GM23248 (cell line): Measurements from ENCODE around the gene SAXO1. TPM values are rescaled to one million over a fixed set of nuclear protein-coding genes. Genes with fewer than 3 reads are reported as not detected.
"Not testable (repeated sequence)": the region's sequence is repeated elsewhere in the genome, so short reads cannot be mapped to it uniquely, and the experiment has no call there.

Experiments
- DNase-seq: peaks from one replicate; pipeline ENCODE4 v3.0.0-alpha.2; 2015
- H2AFZ ChIP-seq: fragments of 200-600 bp; sonication (generic); 2 replicates; pipeline ENCODE4 v1.6.1; 2016; ENCODE audit warnings: antibody characterized with exemption
- H3F3A ChIP-seq: fragments of 200-600 bp; sonication (generic); 2 replicates; pipeline ENCODE4 v1.6.1; 2016; ENCODE audit warnings: mild to moderate bottlenecking, antibody characterized with exemption, mixed run types; ENCODE audit not compliant: insufficient read depth
- H3K27ac ChIP-seq: fragments of 200-600 bp; sonication (generic); 2 replicates; pipeline ENCODE4 v1.5.1; 2016; ENCODE audit warnings: mild to moderate bottlenecking
- H3K27me3 ChIP-seq: fragments of 200-600 bp; sonication (generic); replicated peaks from 2 replicates; pipeline ENCODE4 v1.6.1; 2016; ENCODE audit warnings: mild to moderate bottlenecking; ENCODE audit not compliant: insufficient read depth
- H3K36me3 ChIP-seq: fragments of 200-600 bp; sonication (generic); 2 replicates; pipeline ENCODE4 v1.6.1; 2016; ENCODE audit warnings: low read depth, mild to moderate bottlenecking
- H3K4me1 ChIP-seq: fragments of 200-600 bp; sonication (generic); 2 replicates; pipeline ENCODE4 v1.6.1; 2016; ENCODE audit warnings: mild to moderate bottlenecking; ENCODE audit not compliant: insufficient read depth
- H3K4me2 ChIP-seq: fragments of 200-600 bp; sonication (generic); one replicate; pipeline ENCODE4 v1.6.1; 2016; ENCODE audit warnings: mild to moderate bottlenecking; ENCODE audit not compliant: unreplicated experiment
- H3K4me3 ChIP-seq: fragments of 200-600 bp; sonication (generic); 2 replicates; pipeline ENCODE4 v1.5.1; 2016; ENCODE audit warnings: mild to moderate bottlenecking
- H3K79me2 ChIP-seq: fragments of 200-600 bp; sonication (generic); 2 replicates; pipeline ENCODE4 v1.6.1; 2016; ENCODE audit warnings: mild to moderate bottlenecking; ENCODE audit not compliant: insufficient read depth
- H3K9ac ChIP-seq: fragments of 200-600 bp; sonication (generic); 2 replicates; pipeline ENCODE4 v1.6.1; 2016; ENCODE audit warnings: mild to moderate bottlenecking
- H3K9me2 ChIP-seq: fragments of 200-600 bp; sonication (generic); 2 replicates; pipeline ENCODE4 v1.6.1; 2016; ENCODE audit warnings: mixed run types, mild to moderate bottlenecking, moderate library complexity; ENCODE audit not compliant: insufficient read depth
- H3K9me3 ChIP-seq: fragments of 200-600 bp; sonication (generic); one replicate; pipeline ENCODE4 v1.6.1; 2017; ENCODE audit warnings: low read depth
- H4K20me1 ChIP-seq: fragments of 200-600 bp; sonication (generic); 2 replicates; pipeline ENCODE4 v1.6.0; 2016; ENCODE audit not compliant: insufficient read depth
- EZH2 ChIP-seq: fragments of 200-600 bp; sonication (generic); IDR thresholded peaks from 2 replicates; pipeline ENCODE4 v1.6.1; 2018; ENCODE audit warnings: antibody characterized with exemption, mild to moderate bottlenecking; ENCODE audit not compliant: insufficient read depth, poor library complexity, severe bottlenecking
- EZH2phosphoT487 ChIP-seq: fragments of 200-600 bp; sonication (generic); IDR thresholded peaks from 2 replicates; pipeline ENCODE4 v1.6.1; 2018; ENCODE audit warnings: antibody characterized with exemption, moderate library complexity, mild to moderate bottlenecking, low read depth; ENCODE audit not compliant: insufficient read depth
- WGBS, 2 experiments: methylation state at CpG; one replicate each; pipeline ENCODE4 v1.1.6; 2015 to 2017; ENCODE audit warnings: low lambda C conversion rate in 2 of 2, low coverage in 1 of 2; ENCODE audit errors: missing lambda C conversion rate in 2 of 2; 5-methylcytosine and 5-hydroxymethylcytosine counted together
- in situ Hi-C: fragments of 300-500 bp; cut with MboI; formaldehyde crosslinking; loops from 2 replicates; pipeline ENCODE4 v1.15.0; 2020
- polyA plus RNA-seq: library from polyadenylated mRNA; unstranded; fragments of >200 nt; fragmentation: Nextera tagmentation; extraction: Ambion mirVana; gene quantifications from 2 replicates; pipeline ENCODE4 v1.2.1, GENCODE V29; 2016
- total RNA-seq: library from RNA; depleted of rRNA; stranded (reverse); fragments of >200 nt; shearing (Covaris generic); gene quantifications from 2 replicates; pipeline ENCODE4 v1.2.3, GENCODE V29; 2014

Gene SAXO1
- total and polyA plus RNA-seq, 2 experiments from 2014 or later = 0.83 TPM; not detected in 1

DNA sequence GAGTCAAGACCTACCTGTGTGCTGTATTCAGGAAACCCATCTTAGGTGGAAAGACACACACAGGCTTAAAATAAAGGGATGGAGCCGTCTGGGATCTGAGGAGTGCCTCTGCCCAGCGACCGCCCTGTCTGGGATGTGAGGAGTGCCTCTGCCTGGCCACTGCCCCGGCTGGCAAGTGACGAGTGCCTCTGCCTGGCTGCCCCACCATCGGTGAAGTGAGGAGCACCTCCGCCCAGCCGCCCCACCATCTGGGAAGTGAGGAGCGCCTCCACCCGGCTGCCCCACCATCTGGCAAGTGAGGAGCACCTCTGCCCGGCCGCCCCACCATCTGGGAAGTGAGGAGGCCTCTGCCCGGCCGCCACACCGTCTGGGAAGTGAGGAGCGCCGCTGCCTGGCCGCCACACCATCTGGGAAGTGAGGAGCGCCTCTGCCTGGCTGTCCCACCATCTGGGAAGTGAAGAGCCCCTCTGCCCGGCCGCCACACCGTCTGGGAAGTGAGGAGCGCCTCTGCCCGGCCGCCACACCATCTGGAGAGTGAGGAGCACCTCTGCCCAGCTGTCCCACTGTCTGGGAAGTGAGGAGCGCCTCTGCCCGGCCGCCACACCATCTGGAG is 33.7 kb downstream of the SAXO1 start:
- Histone ChIP-seq H3K27ac (no peak overlapping the region), H3K4me1 (no peaks in the 10 kb centered on the region), H3K9ac (no peak overlapping the region), H3K27me3 (peaks cover 2% of the 10 kb centered on the region; the same call in 1 of the 2 replicates), H3K9me2 (no peaks in the 10 kb centered on the region), H3K9me3 (no peaks in the 10 kb centered on the region), H4K20me1 (no peaks in the 10 kb centered on the region), H3K4me2 (no peak overlapping the region), H3K36me3 (no peaks in the 10 kb centered on the region), H3F3A (no peaks in the 10 kb centered on the region), H2AFZ (no peak overlapping the region), H3K79me2 (no peaks in the 10 kb centered on the region), H3K4me3 (no peak overlapping the region)
- WGBS, 2 experiments = 80 to 84% methylated on average over 21 to 26 of the region's 28 CpGs
- TF ChIP-seq EZH2 (no peak), EZH2phosphoT487 (no peak)
- in situ Hi-C loops = no loop called here
- no peak for DNase-seq

DNA sequence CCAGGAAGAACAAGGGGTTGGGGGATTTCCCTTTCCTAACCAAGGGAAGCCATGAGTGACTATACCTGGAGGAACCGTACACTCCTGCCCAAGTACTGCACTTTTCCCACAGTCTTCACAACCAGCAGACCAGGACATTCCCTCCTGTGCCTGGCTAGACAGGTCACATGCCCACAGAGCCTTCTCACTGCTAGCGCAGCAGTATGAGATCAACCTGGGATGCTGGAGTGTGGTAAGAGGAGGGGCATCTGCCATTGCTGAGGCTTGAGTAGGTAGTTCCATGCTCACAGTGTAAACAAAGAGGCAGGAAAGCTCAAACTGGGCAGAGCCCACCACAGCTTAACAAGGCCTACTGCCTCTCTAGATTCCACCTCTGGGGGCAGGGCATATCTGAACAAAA is 35.9 kb downstream of the SAXO1 start:
- no peak for TF ChIP-seq EZH2
- in situ Hi-C loops = no loop called here
- Histone ChIP-seq H3K4me2 (no peak overlapping the region), H3F3A (no peaks in the 10 kb centered on the region), H3K9me2 (no peaks in the 10 kb centered on the region), H3K9me3 (no peaks in the 10 kb centered on the region), H3K27ac (no peak overlapping the region), H3K4me1 (no peaks in the 10 kb centered on the region), H4K20me1 (no peaks in the 10 kb centered on the region), H3K9ac (no peak overlapping the region), H3K36me3 (no peaks in the 10 kb centered on the region), H3K79me2 (no peaks in the 10 kb centered on the region), H2AFZ (no peak overlapping the region), H3K27me3 (peaks cover 2% of the 10 kb centered on the region; the same call in 1 of the 2 replicates), H3K4me3 (no peak overlapping the region)
- no peak for DNase-seq
- 68 to 72% methylated on average over 2 of the region's 2 CpGs for WGBS, 2 experiments

DNA sequence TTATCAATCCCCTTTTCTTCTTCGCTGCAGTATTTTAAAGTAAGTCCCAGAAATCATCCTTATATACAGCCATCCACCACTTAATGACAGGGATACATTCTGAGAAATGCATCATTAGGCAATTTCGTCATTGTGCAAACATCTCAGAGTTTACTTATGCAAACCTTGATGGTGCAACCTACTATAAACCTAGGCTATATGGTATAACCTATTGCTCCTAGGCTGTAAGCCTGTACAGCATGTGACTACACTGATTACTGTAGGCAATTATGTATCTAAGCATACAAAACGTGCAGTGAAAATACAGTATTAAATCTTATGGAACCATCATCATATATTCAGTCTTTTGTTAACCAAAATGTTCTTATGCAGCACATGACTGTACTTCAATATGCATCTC is 36.8 kb downstream of the SAXO1 start:
- no peaks in the 10 kb centered on the region for H3K4me1 ChIP-seq
- in situ Hi-C loops = no loop called here

DNA sequence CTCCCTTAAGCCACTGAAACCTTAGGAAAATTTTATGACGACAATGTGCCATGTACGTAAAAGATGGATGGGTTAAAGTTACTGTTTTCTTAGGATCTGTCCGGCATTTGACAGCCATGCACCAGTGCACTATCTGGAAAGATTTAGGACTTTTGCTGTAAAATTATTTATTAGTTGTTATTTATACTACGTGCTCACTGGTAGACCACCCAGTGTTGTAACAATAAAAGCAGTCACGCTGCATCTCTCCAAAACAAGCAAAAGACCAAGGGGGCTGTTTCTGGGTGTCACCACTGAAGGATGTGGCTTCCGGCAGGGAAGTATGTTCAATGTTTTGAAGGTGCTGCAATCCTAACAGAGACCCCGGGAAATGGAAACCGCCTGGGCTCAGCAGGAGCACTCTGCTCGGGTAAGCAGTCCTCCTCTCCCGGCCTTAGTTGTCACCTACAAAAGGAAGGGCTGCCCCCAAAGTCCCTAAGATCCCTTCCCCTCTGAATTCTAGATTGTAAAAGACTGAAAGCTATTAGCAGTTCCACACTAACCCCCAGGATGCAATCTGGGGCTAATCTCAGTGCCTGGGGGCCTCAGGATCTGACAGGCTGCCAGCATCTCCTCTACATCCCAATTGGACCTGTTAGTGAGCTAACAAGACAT is 38.6 kb downstream of the SAXO1 start:
- Histone ChIP-seq H3K27me3 (peaks cover 2% of the 10 kb centered on the region; the same call in 1 of the 2 replicates), H3F3A (no peaks in the 10 kb centered on the region), H2AFZ (no peak overlapping the region), H3K36me3 (no peaks in the 10 kb centered on the region), H3K9me3 (no peaks in the 10 kb centered on the region), H3K79me2 (no peaks in the 10 kb centered on the region), H3K4me1 (no peaks in the 10 kb centered on the region), H3K27ac (no peak overlapping the region), H3K9ac (no peak overlapping the region), H3K4me2 (no peak overlapping the region), H3K4me3 (no peak overlapping the region), H3K9me2 (no peaks in the 10 kb centered on the region), H4K20me1 (no peaks in the 10 kb centered on the region)
- no peak for TF ChIP-seq EZH2
- no peak for TF ChIP-seq EZH2phosphoT487
- in situ Hi-C loops = no loop called here
- WGBS, 2 experiments = 80 to 87% methylated on average over 10 of the region's 10 CpGs
- DNase-seq = no peak

More for the DNA sequence above, 36.8 kb downstream of the SAXO1 start:
- H4K20me1 ChIP-seq = no peaks in the 10 kb centered on the region
- WGBS, 2 experiments = 55 to 61% methylated on average over 3 of the region's 3 CpGs
- no peaks in the 10 kb centered on the region for H3F3A ChIP-seq
- no peak overlapping the region for H3K27ac ChIP-seq
- no peaks in the 10 kb centered on the region for H3K9me3 ChIP-seq
- H2AFZ ChIP-seq = no peak overlapping the region
- peaks cover 2% of the 10 kb centered on the region; the same call in 1 of the 2 replicates for H3K27me3 ChIP-seq
- no peak overlapping the region for H3K4me2 ChIP-seq
- H3K9me2 ChIP-seq = no peaks in the 10 kb centered on the region
- TF ChIP-seq EZH2 = no peak
- TF ChIP-seq EZH2phosphoT487 = no peak
- no peak for DNase-seq
- H3K4me3 ChIP-seq = no peak overlapping the region
- no peaks in the 10 kb centered on the region for H3K36me3 ChIP-seq
- no peaks in the 10 kb centered on the region for H3K79me2 ChIP-seq
- no peak overlapping the region for H3K9ac ChIP-seq

DNA sequence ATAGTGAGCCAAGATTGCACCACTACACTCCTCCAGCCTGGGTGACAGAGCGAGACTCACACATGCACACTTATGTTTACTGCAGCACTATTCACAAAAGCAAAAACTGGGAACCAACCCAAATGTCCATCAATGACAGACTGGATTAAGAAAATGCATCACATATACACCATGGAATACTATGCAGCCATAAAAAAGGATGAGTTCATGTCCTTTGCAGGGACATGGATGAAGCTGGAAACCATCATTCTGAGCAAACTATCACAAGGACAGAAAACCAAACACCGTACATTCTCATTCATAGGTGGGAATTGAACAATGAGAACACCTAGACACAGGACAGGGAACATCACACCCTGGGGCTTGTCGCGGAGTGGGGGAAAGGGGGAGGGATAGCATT is 41.8 kb downstream of the SAXO1 start:
- H3F3A ChIP-seq, H3K4me3 ChIP-seq, H3K79me2 ChIP-seq, in situ Hi-C loops, H3K4me2 ChIP-seq, H3K36me3 ChIP-seq, H3K9ac ChIP-seq, H2AFZ ChIP-seq, H3K4me1 ChIP-seq, H3K9me2 ChIP-seq, DNase-seq, H3K9me3 ChIP-seq, H3K27ac ChIP-seq, H3K27me3 ChIP-seq, H4K20me1 ChIP-seq: not testable (repeated sequence)
- WGBS, 2 experiments = 87 to 89% methylated on average over 4 of the region's 4 CpGs
